HFF-Myc (cell line): ENCODE measurements around the gene BMP8B.
"Not testable (repeated sequence)": the region's sequence is repeated elsewhere in the genome, so short reads cannot be mapped to it uniquely, and the experiment has no call there.

Experiments
- DNase-seq: peaks from one replicate; pipeline ENCODE4 v3.0.0-alpha.2; 2011; ENCODE audit warnings: low read depth; ENCODE audit errors: extremely low read depth
- H3K4me3 ChIP-seq: replicated peaks from 2 replicates; pipeline ENCODE4 v1.5.1; 2011; ENCODE audit warnings: low read depth, mild to moderate bottlenecking, control low read depth, low read length
- TF ChIP-seq, protein P1 (sequence below): IDR thresholded peaks from 2 replicates; pipeline ENCODE4 v1.5.1; 2012; ENCODE audit warnings: mild to moderate bottlenecking, low read depth, low read length, control low read depth; ENCODE audit errors: missing control alignments

Gene BMP8B

DNA sequence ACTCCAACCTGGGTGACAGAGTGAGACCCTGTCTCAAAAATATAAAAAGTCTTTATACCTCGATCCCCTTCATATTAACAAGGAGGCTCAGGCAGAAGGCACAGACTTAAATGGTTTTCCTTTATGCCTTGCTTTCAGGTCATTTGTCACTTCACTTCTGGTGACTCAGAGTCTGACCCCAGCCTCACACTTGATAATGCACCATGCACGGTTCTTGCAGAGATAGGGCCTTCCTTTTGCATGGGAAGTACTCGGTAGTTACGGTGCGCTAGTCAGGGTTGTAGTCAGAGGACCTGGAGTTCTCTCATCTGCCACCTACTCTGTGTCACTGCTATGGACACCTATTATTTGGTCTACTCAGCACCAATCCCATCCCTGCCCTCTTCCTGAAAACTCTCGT lies 43.6 kb upstream of the BMP8B start:
- H3K4me3 ChIP-seq = no peak overlapping the region
- TF ChIP-seq, protein P1, sequence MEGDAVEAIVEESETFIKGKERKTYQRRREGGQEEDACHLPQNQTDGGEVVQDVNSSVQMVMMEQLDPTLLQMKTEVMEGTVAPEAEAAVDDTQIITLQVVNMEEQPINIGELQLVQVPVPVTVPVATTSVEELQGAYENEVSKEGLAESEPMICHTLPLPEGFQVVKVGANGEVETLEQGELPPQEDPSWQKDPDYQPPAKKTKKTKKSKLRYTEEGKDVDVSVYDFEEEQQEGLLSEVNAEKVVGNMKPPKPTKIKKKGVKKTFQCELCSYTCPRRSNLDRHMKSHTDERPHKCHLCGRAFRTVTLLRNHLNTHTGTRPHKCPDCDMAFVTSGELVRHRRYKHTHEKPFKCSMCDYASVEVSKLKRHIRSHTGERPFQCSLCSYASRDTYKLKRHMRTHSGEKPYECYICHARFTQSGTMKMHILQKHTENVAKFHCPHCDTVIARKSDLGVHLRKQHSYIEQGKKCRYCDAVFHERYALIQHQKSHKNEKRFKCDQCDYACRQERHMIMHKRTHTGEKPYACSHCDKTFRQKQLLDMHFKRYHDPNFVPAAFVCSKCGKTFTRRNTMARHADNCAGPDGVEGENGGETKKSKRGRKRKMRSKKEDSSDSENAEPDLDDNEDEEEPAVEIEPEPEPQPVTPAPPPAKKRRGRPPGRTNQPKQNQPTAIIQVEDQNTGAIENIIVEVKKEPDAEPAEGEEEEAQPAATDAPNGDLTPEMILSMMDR = no peak
- DNase-seq = no peak

DNA sequence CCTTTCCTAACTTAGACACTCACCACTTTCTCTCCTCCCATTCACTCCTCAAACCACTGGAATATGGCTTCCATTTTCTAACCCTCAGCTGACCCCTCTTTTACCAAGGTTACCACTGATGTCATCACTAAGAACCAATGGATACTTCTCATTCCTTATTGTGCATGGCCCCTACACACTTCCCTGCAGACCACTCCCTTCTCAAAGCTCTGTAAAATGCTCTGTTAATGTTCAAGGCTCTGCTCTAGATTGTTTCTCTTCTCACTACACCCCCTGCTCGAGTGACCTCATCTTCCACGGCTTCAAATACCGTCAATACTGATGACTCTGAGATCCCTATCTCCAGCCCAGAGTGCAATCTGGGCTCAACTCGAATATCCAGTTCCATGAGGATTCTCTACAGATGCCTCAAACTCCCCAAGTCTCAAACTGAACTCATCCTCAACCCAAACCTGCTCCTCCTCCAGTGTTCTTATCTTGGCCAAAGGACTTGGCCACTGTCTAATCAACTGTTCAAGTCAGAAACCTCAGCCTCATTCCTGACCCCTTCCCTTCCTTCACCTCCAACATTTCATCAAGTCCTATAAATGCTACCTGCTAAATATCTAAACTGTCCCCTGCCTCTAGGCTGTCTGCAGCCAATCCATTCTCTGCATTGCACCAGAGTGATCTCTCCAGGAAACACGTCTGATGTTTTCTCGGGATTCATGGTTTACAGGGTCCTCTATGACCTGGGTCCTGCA lies 41.3 kb upstream of the BMP8B start:
- DNase-seq = no peak
- H3K4me3 ChIP-seq = no peak overlapping the region
- TF ChIP-seq, protein P1 = no peak

DNA sequence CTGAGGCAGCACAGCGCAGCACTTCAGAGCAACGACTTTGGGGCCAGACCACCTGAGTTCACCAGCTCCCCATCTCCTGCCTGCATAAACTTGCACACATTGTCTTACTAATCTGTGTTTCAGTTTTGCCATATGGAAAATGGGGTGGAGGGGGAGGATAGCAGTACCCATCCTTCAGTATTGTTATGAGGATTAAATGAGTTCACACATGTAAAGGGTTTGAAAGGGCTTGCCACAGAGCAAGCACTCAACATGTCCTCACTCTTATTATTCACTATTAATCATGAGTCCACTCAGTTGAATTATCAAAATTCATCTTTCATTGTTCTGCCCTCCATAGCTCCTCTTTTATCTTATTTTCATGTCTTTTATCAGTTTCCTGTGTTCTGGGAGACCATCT lies 40.1 kb upstream of the BMP8B start:
- TF ChIP-seq, protein P1 = no peak
- no peak overlapping the region for H3K4me3 ChIP-seq
- no peak for DNase-seq

DNA sequence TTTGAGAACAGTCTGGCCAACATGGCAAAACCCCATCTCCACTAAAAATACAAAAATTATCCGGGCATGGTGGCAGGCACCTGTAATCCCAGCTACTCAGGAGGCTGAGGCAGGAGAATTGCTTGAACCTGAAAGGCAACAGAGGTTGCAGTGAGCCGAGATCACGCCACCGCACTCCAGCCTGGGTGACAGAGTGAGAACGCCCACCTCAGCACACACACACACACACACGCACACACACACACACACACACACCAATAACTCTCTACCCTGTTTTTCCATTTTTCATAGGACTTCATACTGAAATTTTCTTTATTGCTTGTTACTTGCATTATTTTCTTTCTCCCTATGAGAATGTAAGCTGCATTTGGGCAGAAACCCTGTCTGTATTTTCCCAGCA lies 39.6 kb upstream of the BMP8B start:
- DNase-seq, H3K4me3 ChIP-seq: not testable (repeated sequence)

DNA sequence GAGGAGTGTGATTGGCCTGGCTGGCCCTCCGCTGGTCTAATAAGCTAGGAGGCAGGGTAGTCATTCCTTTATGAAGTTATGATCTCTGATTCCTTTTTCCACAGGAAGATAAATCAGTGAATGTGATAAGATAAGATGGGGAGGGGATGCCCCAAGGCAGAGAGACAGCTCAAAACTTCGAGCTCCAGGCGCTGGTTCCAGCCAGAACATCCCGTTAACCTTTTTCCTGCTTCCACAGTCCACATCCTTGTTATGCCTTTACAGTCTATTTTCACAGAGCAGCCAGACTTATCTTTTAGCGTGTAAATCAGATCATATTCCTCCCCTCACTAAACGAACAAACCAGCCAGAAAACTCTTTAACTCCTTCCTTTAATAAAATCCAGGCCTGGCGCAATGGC lies 38.5 kb upstream of the BMP8B start:
- TF ChIP-seq, protein P1 = no peak
- H3K4me3 ChIP-seq = no peak overlapping the region
- DNase-seq = no peak

DNA sequence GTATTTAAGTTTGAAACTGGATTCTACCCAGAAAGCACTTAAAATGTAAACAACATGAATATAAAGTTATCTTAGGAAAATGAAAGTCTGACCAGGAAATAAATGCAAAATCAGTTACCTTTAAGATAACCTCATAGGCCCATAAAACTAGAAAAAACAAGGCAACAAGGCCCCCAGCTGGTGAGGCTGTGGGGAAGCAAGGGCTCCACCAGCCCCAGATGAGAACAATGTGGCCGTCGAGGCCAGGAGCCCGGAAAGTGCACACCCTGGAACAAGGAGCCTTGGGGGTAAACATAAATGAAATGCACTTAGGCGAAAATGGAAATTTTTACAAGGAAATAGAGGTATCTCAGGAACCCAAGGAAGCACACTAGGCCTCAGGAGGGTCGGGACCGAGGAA lies 37.9 kb upstream of the BMP8B start:
- H3K4me3 ChIP-seq = no peak overlapping the region
- TF ChIP-seq, protein P1 = no peak
- DNase-seq = no peak

DNA sequence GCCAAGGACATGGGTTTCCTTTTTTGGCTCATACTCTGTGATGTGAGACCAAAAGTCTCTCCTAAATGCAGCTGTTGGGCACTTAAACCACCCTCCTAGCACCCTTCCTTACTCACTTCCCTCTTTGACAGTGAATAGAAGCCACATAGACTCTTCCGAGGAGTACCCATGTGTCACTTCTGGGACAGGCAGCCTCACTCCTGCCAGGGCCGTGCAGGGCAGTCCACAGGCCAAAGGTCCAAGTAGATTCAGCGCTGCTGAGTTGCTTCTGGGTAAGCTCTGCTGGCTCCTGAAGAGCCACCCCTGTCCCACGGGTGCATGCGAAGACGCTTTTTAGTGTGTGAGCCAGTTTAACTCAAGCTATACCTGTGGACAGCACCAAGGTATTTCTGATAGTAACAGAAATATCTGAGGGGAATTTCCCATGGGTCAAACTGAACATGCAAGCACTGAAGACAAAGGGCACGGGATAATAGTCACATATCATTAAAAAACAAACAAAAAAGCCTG lies 36.8 kb upstream of the BMP8B start:
- no peak for DNase-seq
- H3K4me3 ChIP-seq = no peak overlapping the region
- TF ChIP-seq, protein P1 = no peak

DNA sequence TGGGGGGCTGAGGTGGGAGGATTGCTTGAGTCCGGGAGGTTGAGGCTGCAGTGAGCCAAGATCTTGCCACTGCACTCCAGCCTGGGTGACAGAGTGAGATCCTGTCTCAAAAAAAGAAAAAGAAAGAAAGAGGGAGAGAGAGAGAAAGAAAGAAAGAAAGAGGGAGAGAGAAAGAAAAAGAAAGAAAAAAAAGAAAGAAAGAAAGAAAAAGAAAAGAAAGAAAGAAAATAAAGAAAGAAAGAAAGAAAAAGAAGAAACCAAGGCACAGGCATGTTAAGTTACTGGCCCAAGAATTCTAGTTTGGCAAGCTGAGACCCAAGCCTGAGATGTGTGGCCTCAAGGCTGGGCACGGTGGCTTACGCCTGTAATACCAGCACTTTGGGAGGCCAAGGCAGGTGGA lies 34.8 kb upstream of the BMP8B start:
- DNase-seq, H3K4me3 ChIP-seq: not testable (repeated sequence)
